Fibroblast of lung (primary cell): Measurements from ENCODE around the gene CCDC93. TPM values are rescaled to one million over a fixed set of nuclear protein-coding genes. Genes with fewer than 3 reads are reported as not detected.
A peak's percentile ranks its signal among the peaks of the same experiment; 100 is the strongest.

ENCODE experiments used
- DNase-seq, 2 donors: peaks; one replicate each; pipeline versions ENCODE4 v3.0.0 to v3.0.0-alpha.2; 2010; ENCODE audit warnings: low read depth in 2 of 2
- H2AFZ ChIP-seq: 2 replicates; pipeline ENCODE4 v1.5.1; 2012; ENCODE audit warnings: low read length, control low read depth, inconsistent platforms
- H3K27ac ChIP-seq: 2 replicates; pipeline ENCODE4 v1.5.1; 2011; ENCODE audit warnings: low read length, control low read depth; ENCODE audit not compliant: insufficient read depth
- H3K27me3 ChIP-seq: 2 replicates; pipeline ENCODE4 v1.5.1; 2011; ENCODE audit warnings: mild to moderate bottlenecking, low read length; ENCODE audit not compliant: control insufficient read depth, insufficient read depth
- H3K36me3 ChIP-seq: 2 replicates; pipeline ENCODE4 v1.5.1; 2011; ENCODE audit warnings: low read length; ENCODE audit not compliant: control insufficient read depth, insufficient read depth
- H3K4me1 ChIP-seq: 2 replicates; pipeline ENCODE4 v1.5.1; 2011; ENCODE audit warnings: low read length; ENCODE audit not compliant: control insufficient read depth, insufficient read depth; ENCODE audit errors: extremely low read depth
- H3K4me2 ChIP-seq: 2 replicates; pipeline ENCODE4 v1.5.1; 2011; ENCODE audit warnings: low read length, control low read depth; ENCODE audit not compliant: insufficient read depth; ENCODE audit errors: extremely low read depth
- H3K4me3 ChIP-seq, 4 experiments: fragments of 200-600 bp in 1 of 4; sonication (generic) in 1 of 4; replicated peaks in 1 of 4; 2 replicates each; pipeline ENCODE4 v1.5.1; 2011 to 2016; ENCODE audit warnings: low read length in 4 of 4, low read depth in 3 of 4, mild to moderate bottlenecking in 3 of 4, control low read depth in 2 of 4, inconsistent platforms in 1 of 4, mixed read lengths in 1 of 4; ENCODE audit not compliant: insufficient read depth in 1 of 4; ENCODE audit errors: control extremely low read depth in 1 of 4
- H3K79me2 ChIP-seq: 2 replicates; pipeline ENCODE4 v1.5.1; 2012; ENCODE audit warnings: mild to moderate bottlenecking, low read length, inconsistent platforms; ENCODE audit not compliant: control insufficient read depth, insufficient read depth
- H3K9ac ChIP-seq: 2 replicates; pipeline ENCODE4 v1.5.1; 2011; ENCODE audit warnings: mild to moderate bottlenecking, low read length, control low read depth; ENCODE audit not compliant: insufficient read depth
- H3K9me3 ChIP-seq: 2 replicates; pipeline ENCODE4 v1.5.1; 2012; ENCODE audit warnings: low read depth, low read length; ENCODE audit not compliant: control insufficient read depth, insufficient read depth
- H4K20me1 ChIP-seq: 2 replicates; pipeline ENCODE4 v1.5.1; 2011; ENCODE audit warnings: low read length; ENCODE audit not compliant: control insufficient read depth, insufficient read depth; ENCODE audit errors: extremely low read depth
- EZH2 ChIP-seq: IDR thresholded peaks from 2 replicates; pipeline ENCODE4 v1.5.1; 2012; ENCODE audit warnings: low read length, control low read depth, mild to moderate bottlenecking; ENCODE audit errors: missing control alignments
- polyA plus RNA-seq, 2 donors: library from polyadenylated mRNA; depleted of rRNA in 1 of 2; stranded (reverse) in 1 of 2; unstranded in 1 of 2; fragments of >200 nt; gene quantifications; 2 replicates each; pipeline ENCODE4 v1.2.1, GENCODE V29; 2011 to 2012; ENCODE audit warnings: missing spikeins in 1 of 2
- total RNA-seq: library from RNA; depleted of rRNA; stranded (reverse); fragments of >200 nt; gene quantifications from 2 replicates; pipeline ENCODE4 v1.2.1, GENCODE V29; 2014
- TF ChIP-seq, protein P1 (sequence below), 2 donors: IDR thresholded peaks in 1 of 2; conservative IDR thresholded peaks in 1 of 2; 1 replicate in 1 of 2; 2 replicates in 1 of 2; pipeline ENCODE4 v1.5.1; 2011 to 2012; ENCODE audit warnings: low read length in 2 of 2, control low read depth in 1 of 2, inconsistent platforms in 1 of 2, low read depth in 1 of 2, mild to moderate bottlenecking in 1 of 2

Gene CCDC93
- total and polyA plus RNA-seq, 2 donors (not counting 1 experiment from before 2014, with no cell fraction given) = 15.1 to 32.0 TPM

DNA sequence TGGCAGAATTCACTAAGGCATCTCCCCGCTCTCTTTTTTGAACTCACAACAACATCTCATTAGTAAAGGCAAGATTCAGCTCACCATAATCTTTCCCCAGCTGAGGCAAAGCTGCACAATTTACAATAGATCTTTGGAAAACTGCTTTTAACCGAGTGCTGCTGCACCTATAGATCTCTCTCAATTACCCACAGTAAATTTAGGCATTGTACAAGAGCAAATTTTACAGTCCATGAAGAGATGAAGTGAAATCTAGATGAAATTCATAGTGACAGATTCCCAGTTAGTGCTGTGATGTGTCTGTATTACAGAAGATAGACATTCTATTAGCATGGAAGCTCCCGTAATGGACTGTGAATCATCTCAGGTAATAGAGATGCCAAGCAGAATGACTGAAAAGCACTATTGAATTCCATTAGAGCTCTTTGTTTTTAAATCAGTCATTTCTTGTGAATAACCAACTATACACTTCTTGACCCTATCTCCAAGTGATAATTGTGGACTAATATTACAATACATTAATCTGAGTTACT is 38.0 kb upstream of the CCDC93 start:
- H3K9me3 ChIP-seq = no peaks in the 10 kb centered on the region
- peaks cover 12% of the 10 kb centered on the region for H3K27me3 ChIP-seq
- H2AFZ ChIP-seq = no peak overlapping the region
- H3K4me3 ChIP-seq = no peak overlapping the region
- H4K20me1 ChIP-seq = no peaks in the 10 kb centered on the region
- TF ChIP-seq, protein P1, sequence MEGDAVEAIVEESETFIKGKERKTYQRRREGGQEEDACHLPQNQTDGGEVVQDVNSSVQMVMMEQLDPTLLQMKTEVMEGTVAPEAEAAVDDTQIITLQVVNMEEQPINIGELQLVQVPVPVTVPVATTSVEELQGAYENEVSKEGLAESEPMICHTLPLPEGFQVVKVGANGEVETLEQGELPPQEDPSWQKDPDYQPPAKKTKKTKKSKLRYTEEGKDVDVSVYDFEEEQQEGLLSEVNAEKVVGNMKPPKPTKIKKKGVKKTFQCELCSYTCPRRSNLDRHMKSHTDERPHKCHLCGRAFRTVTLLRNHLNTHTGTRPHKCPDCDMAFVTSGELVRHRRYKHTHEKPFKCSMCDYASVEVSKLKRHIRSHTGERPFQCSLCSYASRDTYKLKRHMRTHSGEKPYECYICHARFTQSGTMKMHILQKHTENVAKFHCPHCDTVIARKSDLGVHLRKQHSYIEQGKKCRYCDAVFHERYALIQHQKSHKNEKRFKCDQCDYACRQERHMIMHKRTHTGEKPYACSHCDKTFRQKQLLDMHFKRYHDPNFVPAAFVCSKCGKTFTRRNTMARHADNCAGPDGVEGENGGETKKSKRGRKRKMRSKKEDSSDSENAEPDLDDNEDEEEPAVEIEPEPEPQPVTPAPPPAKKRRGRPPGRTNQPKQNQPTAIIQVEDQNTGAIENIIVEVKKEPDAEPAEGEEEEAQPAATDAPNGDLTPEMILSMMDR (conservative IDR thresholded peaks at IDR 0.05 in 1 of 2, IDR thresholded peaks at IDR 0.05 in 1 of 2; ENCODE audit: low read depth in 1 of 2, low read length in 2 of 2) = no peak
- TF ChIP-seq EZH2 = no peak
- no peak overlapping the region for H3K4me2 ChIP-seq
- no peaks in the 10 kb centered on the region for H3K4me1 ChIP-seq
- H3K9ac ChIP-seq = no peak overlapping the region
- no peaks in the 10 kb centered on the region for H3K79me2 ChIP-seq
- no peaks in the 10 kb centered on the region for H3K36me3 ChIP-seq
- no peak for DNase-seq
- H3K27ac ChIP-seq = no peak overlapping the region

DNA sequence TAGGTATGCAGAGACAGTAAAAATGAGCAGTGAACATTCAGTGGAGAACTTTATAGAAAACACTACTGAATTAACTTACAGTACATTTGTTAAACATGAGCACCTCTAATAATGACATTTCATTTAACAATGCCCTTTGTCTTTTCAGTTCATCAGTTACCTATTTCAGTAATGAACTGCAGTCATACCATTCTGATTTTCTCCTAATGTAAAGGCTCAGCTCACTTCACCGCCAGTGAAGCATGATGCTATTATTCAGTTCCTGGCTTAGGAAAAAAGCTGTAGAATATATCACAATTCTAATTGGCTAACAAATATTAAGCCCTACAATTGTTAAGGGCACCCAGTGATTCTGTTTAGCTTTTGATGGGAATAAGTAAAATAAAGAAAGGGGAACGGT is 37.1 kb upstream of the CCDC93 start:
- H3K27me3 ChIP-seq = peaks cover 9% of the 10 kb centered on the region

DNA sequence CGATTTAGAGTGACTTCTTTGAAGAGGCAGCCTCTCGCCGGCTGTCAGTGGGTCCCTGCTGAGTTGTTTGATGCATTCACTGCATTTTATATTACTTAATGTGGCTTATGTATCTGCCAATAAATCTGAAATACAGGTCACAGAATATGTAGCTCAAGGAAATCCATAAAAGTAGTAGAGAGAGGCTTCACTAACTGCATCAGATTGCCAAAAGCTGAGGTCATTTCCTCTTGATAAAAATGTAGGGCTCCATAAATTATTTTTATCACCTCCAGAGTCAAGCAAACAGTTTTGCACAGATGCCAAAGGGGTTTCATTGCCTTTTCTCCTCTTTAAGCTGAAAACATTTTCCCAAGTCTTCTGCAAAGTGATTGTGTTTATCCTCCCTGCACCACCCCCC is 36.5 kb upstream of the CCDC93 start:
- Histone ChIP-seq H3K9me3 (no peaks in the 10 kb centered on the region), H3K27me3 (peaks cover 7% of the 10 kb centered on the region), H3K36me3 (no peaks in the 10 kb centered on the region), H3K4me2 (no peak overlapping the region), H3K27ac (no peak overlapping the region), H3K79me2 (no peaks in the 10 kb centered on the region), H3K4me3 (no peak overlapping the region), H3K4me1 (no peaks in the 10 kb centered on the region), H2AFZ (no peak overlapping the region), H3K9ac (no peak overlapping the region), H4K20me1 (no peaks in the 10 kb centered on the region)
- TF ChIP-seq, protein P1 (conservative IDR thresholded peaks at IDR 0.05 in 1 of 2, IDR thresholded peaks at IDR 0.05 in 1 of 2; ENCODE audit: low read depth in 1 of 2, low read length in 2 of 2) = no peak
- TF ChIP-seq EZH2 = no peak
- DNase-seq = peak in 1 of 2 donors; percentile 38

More for the DNA sequence above, 37.1 kb upstream of the CCDC93 start:
- H3K79me2 ChIP-seq = no peaks in the 10 kb centered on the region
- no peak overlapping the region for H3K4me2 ChIP-seq
- no peak overlapping the region for H3K9ac ChIP-seq
- no peaks in the 10 kb centered on the region for H3K4me1 ChIP-seq
- H3K36me3 ChIP-seq = no peaks in the 10 kb centered on the region
- no peaks in the 10 kb centered on the region for H3K9me3 ChIP-seq
- no peak overlapping the region for H3K4me3 ChIP-seq
- DNase-seq = no peak
- H4K20me1 ChIP-seq = no peaks in the 10 kb centered on the region
- TF ChIP-seq, protein P1 (conservative IDR thresholded peaks at IDR 0.05 in 1 of 2, IDR thresholded peaks at IDR 0.05 in 1 of 2; ENCODE audit: low read depth in 1 of 2, low read length in 2 of 2) = no peak
- no peak for TF ChIP-seq EZH2
- H3K27ac ChIP-seq = no peak overlapping the region
- H2AFZ ChIP-seq = no peak overlapping the region
